Putamen (tissue), 1 donor: ENCODE measurements around the gene FTSJ3.
A peak's percentile ranks its signal among the peaks of the same experiment; 100 is the strongest.

Experiments used
- DNase-seq: peaks from one replicate; pipeline ENCODE4 v3.0.0-alpha.2; 2016; ENCODE audit warnings: low spot score

FTSJ3 gene

GRCh38 chr17:63842540-63843386, 15.3 kb upstream of the FTSJ3 start, which contains the start of gene SMARCD2:
SMARCD2 (minus strand) TSS chr17:63842685; CDS start chr17:63842674, 11 bp downstream.
- peak; percentile 99 for DNase-seq

DNA sequence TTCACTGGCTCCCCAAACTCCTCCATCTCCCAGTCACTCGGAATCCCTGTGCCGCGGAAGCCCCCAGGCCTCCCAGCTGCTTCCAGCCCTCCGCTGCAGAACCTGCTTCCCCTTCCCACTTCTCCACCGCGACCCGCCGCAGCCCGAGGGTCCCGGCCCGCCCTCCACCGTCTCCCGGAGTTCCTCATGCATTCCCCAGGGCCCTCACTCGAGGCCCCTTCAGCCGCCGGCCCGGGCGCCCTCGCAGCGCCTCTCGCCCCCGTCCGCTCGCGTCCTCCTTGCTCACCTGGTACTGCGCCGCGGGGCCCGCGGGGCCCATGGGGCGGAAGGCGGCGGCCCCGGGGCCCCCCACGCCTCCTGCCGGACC, 14.7 kb upstream of the FTSJ3 start:
- no peak for DNase-seq

- no peak for DNase-seq
Observed at GRCh38 chr17:63841350-63842172, 14.1 kb upstream of the FTSJ3 start.

GRCh38 chr17:63840591-63841349, 13.3 kb upstream of the FTSJ3 start:
- no peak for DNase-seq

GRCh38 chr17:63838631-63839171, 11.2 kb upstream of the FTSJ3 start:
- DNase-seq, result peak; percentile 85

- no peak for DNase-seq
Observed at GRCh38 chr17:63837962-63838600, 10.6 kb upstream of the FTSJ3 start.

GRCh38 chr17:63837480-63837879, 10.0 kb upstream of the FTSJ3 start:
- DNase-seq, result no peak

DNA sequence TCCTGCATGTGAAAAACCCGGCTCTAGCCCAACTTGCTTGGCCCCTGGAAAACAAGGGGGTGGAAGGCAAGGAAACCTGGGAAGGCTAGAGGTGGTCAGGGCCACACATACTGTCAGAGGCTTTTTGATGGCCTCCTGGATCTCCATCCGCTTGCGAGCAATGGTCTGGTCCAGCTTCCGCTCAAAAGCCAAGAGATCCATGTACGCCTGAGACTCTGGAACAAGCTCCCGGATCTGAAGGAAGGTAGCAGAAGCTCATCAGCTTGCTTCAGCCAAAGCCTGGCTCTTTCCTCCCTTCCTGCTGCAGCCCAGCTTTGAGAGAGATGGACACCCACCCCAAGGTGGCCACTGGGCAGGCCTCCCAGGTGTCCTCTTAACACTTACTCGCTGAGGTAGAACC, 9.3 kb upstream of the FTSJ3 start:
- no peak for DNase-seq

DNA sequence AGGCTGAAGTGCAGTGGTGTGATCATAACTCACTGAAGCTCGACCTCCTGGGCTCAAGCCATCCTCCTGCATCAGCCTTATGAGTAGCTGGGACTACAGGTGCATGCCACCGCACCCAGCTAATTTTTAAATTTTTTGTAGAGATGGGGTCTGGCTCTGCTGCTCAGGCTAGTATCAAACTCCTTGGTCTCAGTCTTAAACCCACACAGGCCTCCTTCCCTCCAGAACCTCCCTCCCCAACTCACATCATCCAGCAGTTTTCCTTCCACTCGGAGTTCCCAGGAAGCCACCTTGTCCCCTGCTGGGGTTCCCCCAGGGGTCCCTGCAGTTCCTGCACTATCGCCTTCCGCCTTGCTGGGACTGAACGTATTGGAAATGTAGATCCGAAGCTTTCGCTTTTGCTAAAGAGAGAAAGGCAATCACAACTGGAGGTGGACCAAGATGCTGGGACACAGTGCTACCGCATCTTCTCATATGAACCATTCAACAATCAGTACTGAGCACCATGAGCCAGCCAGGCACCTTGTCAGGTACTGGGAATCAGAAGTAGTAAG, 7.8 kb upstream of the FTSJ3 start:
- no peak for DNase-seq

GRCh38 chr17:63834431-63835166, 7.1 kb upstream of the FTSJ3 start:
- DNase-seq, result peak; percentile 68

- DNase-seq, result no peak
Observed at GRCh38 chr17:63833741-63834373, 6.4 kb upstream of the FTSJ3 start.

GRCh38 chr17:63833026-63833740, 5.7 kb upstream of the FTSJ3 start:
- no peak for DNase-seq

DNA sequence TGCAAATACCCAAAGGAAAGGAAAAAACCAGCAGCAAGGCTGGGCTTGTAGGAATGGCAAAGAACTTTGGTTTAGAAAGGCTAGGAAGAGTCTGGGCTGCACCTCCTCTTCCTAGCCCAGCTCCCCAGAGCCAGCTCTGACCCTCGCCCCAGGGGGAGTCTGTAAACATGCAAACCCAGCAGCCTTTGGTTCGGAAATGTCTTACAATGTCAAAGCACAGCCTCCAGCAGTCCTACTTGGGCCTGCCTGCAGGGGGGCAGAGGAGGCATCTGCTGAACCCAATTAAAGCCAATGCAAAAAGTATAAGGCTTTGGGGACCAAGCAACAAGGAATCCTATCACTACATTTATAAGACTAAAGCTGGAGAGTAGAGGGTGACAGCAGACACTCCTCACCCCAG, 5.0 kb upstream of the FTSJ3 start:
- no peak for DNase-seq

DNA sequence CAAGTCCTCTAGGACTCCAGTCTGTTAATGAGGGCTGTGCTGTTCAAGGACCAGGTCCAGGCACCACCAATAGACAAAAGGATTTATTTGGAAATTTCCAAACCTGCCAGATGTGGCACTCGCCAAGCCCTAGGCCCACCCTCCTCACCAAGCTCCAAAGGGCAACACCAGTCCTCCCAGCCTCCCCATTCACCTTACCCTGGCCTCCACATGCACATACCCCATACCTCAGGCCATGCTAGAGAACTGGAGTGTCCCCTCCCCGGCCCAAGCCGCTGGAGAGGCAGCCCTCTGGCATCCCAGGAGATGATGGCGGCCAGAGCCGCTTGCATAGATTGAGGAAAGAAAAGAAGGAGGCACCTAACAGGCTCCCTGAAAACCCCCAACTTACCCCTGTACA, 4.6 kb upstream of the FTSJ3 start:
- no peak for DNase-seq

DNA sequence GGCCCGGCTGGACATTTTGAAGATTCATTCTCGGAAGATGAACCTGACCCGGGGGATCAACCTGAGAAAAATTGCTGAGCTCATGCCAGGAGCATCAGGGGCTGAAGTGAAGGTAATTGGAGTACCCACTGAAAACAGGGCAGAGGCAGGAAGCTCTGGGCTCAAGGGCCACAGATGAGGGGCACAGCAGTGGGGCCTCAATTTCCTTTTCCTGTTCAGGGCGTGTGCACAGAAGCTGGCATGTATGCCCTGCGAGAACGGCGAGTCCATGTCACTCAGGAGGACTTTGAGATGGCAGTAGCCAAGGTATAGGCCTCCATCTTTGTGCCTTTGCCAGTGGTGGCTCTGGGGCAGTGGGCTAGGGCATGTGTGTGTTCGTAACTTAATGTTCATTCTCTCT, 4.0 kb upstream of the FTSJ3 start:
- DNase-seq, result no peak

- DNase-seq, result no peak
Observed at GRCh38 chr17:63830904-63831491, 3.5 kb upstream of the FTSJ3 start.

DNA sequence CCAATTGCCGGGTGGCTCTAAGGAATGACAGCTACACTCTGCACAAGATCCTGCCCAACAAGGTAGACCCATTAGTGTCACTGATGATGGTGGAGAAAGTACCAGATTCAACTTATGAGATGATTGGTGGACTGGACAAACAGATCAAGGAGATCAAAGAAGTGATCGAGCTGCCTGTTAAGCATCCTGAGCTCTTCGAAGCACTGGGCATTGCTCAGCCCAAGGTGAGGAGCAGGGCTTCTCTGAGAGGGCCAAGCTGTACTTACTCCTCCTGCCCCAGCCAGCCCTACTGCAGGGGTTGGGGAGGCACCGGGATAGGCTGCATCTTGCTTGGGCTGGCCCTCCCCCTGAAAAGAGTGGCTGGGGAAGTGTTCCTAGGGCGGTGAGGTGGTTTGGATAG, 2.8 kb upstream of the FTSJ3 start:
- DNase-seq, result no peak

DNA sequence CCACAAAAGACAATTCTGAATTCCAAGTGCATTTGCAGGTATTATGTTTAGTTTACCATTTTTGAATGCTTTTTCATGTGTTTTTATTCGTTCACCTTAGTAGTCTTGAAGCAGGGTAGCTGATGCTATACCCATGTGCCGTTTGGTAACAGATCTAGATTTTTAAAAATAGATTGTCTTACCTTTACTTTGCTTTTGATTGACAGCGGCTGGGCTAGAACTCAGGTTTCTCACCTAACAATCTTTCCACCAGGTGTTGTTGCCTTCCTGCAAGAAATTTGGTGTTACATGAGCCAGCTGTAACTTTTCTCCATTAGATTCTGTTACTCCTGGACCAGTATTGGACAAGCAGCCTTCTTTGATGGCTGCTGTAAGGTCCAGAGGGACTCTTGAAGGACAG, 1.5 kb upstream of the FTSJ3 start:
- no peak for DNase-seq

DNA sequence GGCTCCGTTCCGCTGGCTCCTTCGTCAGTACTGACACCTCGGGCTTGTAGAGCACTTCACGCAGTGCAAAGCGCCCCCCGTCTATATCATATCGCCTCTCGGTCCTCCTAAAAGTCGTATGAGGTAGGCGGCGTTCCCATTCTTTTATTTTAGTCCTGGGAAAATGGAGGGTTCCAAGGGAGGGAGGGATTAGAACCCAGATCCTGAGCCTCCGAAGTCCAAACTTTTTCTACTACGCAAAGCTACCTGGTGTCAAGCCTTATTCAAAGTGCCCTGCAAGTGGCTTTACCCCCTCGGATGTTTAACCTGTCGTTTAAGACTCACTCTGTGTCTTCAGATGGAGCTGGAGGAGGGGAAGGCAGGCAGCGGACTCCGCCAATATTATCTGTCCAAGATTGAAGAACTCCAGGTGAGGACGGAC, 348 bp upstream of the FTSJ3 start:
- no peak for DNase-seq
